Measurements from ENCODE around the gene USP5. TPM values are rescaled to one million over a fixed set of nuclear protein-coding genes. Genes with fewer than 3 reads are reported as not detected.
"Not testable (repeated sequence)": the region's sequence is repeated elsewhere in the genome, so short reads cannot be mapped to it uniquely, and the experiment has no call there.

The USP5 gene
- total RNA-seq, 1 experiment from 2014 or later, result 158 TPM

DNA sequence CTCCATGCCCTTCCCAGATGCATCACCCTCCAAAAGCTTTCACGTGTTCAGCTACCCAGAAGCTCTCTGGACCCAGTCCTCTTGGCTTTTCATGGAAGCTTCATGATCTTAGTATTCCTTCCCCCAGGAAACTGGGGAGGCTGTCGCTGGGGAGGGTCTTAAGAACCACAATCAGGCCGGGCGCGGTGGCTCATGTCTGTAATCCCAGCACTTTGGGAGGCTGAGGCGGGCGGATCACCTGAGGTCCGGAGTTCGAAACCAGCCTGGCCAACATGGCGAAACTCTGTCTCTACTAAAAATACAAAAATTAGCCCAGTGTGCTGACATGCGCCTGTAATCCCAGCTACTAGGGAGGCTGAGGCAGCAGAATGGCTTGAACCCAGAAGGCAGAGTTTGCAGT is 56.2 kb downstream of the USP5 start:
- not testable (repeated sequence) for H3K4me3 Mint-ChIP-seq; H3K27ac Mint-ChIP-seq; H3K36me3 Mint-ChIP-seq; ATAC-seq; H3K9me3 Mint-ChIP-seq; DNase-seq (ENCODE audit: low spot score); H3K4me1 Mint-ChIP-seq
- ChIA-PET CTCF (interaction anchor here (0.6 to 8.0 kb wide), 4 partner anchors 17 to 71 kb away, joined by 3 to 53 read pairs (median 6); partner anchors contain the start of gene SPSB2), POLR2A (interaction anchor here (0.6 to 1.1 kb wide), 2 partner anchors 38 to 87 kb away, joined by 3 to 8 read pairs; no protein-coding TSS in a partner anchor)
- H3K27me3 Mint-ChIP-seq (ENCODE audit: low read depth), result peaks cover 14% of the 10 kb centered on the region

DNA sequence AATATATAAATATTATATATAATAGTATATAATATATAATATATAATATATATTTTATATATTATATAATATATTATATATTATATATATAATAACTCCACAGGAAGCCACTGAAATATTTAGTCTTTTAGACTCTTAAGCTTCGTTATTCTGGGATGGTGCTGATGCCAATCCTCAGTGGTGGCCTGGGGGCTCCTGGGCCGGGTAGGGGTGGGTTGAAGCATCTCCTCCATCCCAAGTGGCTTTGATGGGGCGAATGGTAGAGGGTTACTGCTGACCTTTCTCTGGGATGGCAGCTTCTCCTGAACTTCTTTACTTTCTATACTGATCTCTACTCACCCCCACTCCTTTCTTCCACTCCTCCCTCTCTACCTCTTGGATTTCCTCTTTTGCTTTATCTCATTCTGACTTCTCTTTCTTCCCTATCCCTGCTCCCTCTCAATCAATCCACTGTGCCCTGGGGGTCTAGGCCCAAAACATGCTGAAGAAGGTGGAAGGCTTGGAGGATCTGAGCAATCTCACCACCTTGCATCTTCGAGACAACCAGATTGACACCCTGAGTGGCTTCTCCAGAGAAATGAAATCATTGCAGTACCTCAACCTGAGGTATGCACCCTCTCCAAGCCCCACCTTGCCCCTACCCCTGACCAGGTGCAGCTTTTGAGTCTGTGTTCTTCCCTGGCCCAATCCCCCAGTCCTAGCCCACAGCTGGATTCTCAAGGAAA is 57.6 kb downstream of the USP5 start:
- ChIA-PET CTCF (interaction anchor here (4.4 to 9.1 kb wide), 3 partner anchors 16 to 37 kb away, joined by 17 to 53 read pairs (median 45); partner anchors contain the start of gene SPSB2), POLR2A (no interaction called here)
- no peak overlapping the region for H3K27ac Mint-ChIP-seq

DNA sequence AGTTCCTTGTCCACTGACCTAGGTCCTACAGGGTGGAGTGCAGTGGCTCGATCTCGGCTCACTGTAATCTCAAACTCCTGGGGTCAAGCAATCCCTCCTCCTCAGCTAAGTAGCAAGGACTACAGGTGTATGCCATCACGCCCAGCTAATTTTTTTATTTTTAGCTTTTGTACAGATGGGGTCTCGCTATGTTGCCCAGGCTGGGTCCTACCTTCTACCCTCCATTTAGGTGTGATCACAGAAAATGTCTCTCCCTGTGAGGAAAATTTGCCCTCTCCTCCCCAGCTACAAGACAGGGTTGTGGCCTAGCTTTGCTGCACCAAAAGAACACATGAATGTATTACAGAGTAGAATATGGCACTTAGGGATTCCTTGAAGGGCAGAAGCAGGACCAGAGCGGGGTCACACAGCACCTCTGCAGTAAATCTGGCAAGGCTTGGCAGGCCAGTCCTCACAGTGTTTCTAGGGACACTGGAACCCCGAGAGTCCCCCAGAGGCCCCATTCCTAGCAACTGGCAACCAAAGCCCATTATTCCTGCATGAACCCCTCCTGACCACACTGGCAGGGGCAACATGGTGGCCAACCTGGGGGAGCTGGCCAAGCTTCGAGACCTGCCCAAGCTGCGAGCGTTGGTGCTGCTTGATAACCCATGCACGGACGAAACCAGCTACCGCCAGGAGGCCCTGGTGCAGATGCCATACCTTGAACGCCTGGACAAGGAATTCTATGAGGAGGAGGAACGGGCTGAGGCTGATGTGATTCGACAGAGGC is 60.4 kb downstream of the USP5 start:
- H3K4me1 Mint-ChIP-seq, result peaks cover 31% of the 10 kb centered on the region
- ATAC-seq (no peak), DNase-seq (ENCODE audit: low spot score) (no peak)
- ChIA-PET CTCF (interaction anchor here (0.9 to 9.1 kb wide), 7 partner anchors 10 to 52 kb away, joined by 3 to 45 read pairs (median 4); partner anchors contain the start of gene SPSB2), POLR2A (interaction anchor here (0.9 kb wide), 1 partner anchor 13 kb away, joined by 3 read pairs; no protein-coding TSS in a partner anchor)
- H3K9me3 Mint-ChIP-seq, result no peaks in the 10 kb centered on the region
- peaks cover 15% of the 10 kb centered on the region for H3K27me3 Mint-ChIP-seq (ENCODE audit: low read depth)
- H3K36me3 Mint-ChIP-seq, result peaks cover 14% of the 10 kb centered on the region
- H3K4me3 Mint-ChIP-seq, result peak overlapping the region; percentile 18; the same call in 1 of the 2 replicates
- no peak for TF ChIP-seq NFE2L1 (CRISPR knock-in tag; IDR thresholded peaks at IDR 0.05)
- TF ChIP-seq, protein P1, sequence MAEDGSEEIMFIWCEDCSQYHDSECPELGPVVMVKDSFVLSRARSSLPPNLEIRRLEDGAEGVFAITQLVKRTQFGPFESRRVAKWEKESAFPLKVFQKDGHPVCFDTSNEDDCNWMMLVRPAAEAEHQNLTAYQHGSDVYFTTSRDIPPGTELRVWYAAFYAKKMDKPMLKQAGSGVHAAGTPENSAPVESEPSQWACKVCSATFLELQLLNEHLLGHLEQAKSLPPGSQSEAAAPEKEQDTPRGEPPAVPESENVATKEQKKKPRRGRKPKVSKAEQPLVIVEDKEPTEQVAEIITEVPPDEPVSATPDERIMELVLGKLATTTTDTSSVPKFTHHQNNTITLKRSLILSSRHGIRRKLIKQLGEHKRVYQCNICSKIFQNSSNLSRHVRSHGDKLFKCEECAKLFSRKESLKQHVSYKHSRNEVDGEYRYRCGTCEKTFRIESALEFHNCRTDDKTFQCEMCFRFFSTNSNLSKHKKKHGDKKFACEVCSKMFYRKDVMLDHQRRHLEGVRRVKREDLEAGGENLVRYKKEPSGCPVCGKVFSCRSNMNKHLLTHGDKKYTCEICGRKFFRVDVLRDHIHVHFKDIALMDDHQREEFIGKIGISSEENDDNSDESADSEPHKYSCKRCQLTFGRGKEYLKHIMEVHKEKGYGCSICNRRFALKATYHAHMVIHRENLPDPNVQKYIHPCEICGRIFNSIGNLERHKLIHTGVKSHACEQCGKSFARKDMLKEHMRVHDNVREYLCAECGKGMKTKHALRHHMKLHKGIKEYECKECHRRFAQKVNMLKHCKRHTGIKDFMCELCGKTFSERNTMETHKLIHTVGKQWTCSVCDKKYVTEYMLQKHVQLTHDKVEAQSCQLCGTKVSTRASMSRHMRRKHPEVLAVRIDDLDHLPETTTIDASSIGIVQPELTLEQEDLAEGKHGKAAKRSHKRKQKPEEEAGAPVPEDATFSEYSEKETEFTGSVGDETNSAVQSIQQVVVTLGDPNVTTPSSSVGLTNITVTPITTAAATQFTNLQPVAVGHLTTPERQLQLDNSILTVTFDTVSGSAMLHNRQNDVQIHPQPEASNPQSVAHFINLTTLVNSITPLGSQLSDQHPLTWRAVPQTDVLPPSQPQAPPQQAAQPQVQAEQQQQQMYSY (CRISPR knock-in tag; IDR thresholded peaks at IDR 0.05), result peak; percentile 45; the same call in 1 of the 2 replicates
- H3K27ac Mint-ChIP-seq, result no peak overlapping the region

More for the DNA sequence above, 57.6 kb downstream of the USP5 start:
- no peaks in the 10 kb centered on the region for H3K9me3 Mint-ChIP-seq
- no peak for ATAC-seq
- H3K36me3 Mint-ChIP-seq, result no peaks in the 10 kb centered on the region
- TF ChIP-seq ZNF317 (CRISPR knock-in tag; IDR thresholded peaks at IDR 0.05; ENCODE audit: borderline replicate concordance, low read depth) (no peak), HMGA2 (CRISPR knock-in tag; IDR thresholded peaks at IDR 0.05) (no peak), TP53 (CRISPR knock-in tag; IDR thresholded peaks at IDR 0.05) (no peak), ZNF121 (CRISPR knock-in tag; IDR thresholded peaks at IDR 0.05) (no peak), NR1H2 (CRISPR knock-in tag; IDR thresholded peaks at IDR 0.05) (no peak), ZNF232 (CRISPR knock-in tag; IDR thresholded peaks at IDR 0.05) (no peak), FOXK1 (CRISPR knock-in tag; IDR thresholded peaks at IDR 0.05) (no peak), CREM (CRISPR knock-in tag; IDR thresholded peaks at IDR 0.05) (no peak)
- TF ChIP-seq, protein P2, sequence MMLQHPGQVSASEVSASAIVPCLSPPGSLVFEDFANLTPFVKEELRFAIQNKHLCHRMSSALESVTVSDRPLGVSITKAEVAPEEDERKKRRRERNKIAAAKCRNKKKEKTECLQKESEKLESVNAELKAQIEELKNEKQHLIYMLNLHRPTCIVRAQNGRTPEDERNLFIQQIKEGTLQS (CRISPR knock-in tag; conservative IDR thresholded peaks at IDR 0.05), result no peak
- H3K4me3 Mint-ChIP-seq, result no peak overlapping the region
- peaks cover 14% of the 10 kb centered on the region for H3K4me1 Mint-ChIP-seq
- peaks cover 17% of the 10 kb centered on the region for H3K27me3 Mint-ChIP-seq (ENCODE audit: low read depth)
- DNase-seq (ENCODE audit: low spot score), result no peak

DNA sequence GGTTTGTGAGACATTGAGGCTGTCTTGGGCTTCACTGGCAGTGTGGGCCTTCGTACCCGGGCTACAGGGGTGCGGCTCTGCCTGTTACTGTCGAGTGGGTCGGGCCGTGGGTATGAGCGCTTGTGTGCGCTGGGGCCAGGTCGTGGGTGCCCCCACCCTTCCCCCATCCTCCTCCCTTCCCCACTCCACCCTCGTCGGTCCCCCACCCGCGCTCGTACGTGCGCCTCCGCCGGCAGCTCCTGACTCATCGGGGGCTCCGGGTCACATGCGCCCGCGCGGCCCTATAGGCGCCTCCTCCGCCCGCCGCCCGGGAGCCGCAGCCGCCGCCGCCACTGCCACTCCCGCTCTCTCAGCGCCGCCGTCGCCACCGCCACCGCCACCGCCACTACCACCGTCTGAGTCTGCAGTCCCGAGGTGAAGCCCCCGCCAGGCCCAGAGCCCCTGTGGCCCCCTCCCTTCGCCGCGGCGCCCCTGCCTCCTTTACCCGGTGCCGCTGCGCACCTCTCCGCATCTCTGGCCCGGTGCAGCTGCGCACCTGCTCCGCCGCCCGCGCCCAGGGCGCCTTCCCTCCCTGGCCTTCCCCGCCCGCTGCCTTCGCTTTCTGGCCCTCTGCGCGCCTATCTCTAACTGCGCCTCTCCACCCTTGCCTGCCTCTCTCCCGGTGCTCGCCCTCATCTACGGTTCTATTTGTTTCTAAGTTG is 62.4 kb downstream of the USP5 start, which contains the start of gene ENO2:
Gene ENO2 (plus strand): TSS at position 335 of the 701 bp plus-strand sequence. CDS start 1,253 bp downstream, outside the sequence.
- ChIA-PET POLR2A (interaction anchor here (0.5 to 2.0 kb wide), 5 partner anchors 12 to 47 kb away, joined by 4 to 16 read pairs (median 6); partner anchors contain the start of genes C12orf57, RNU7-1, SPSB2 and TPI1), CTCF (interaction anchor here (0.7 to 9.1 kb wide), 7 partner anchors 11 to 45 kb away, joined by 3 to 45 read pairs (median 7); partner anchors contain the start of gene SPSB2)
- H3K36me3 Mint-ChIP-seq, result peaks cover 25% of the 10 kb centered on the region
- peaks cover 12% of the 10 kb centered on the region for H3K27me3 Mint-ChIP-seq (ENCODE audit: low read depth)
- no peaks in the 10 kb centered on the region for H3K9me3 Mint-ChIP-seq
- peak; percentile 65 for ATAC-seq
- H3K4me3 Mint-ChIP-seq, result peak within 1 kb of the TSS; percentile 97
- H3K4me1 Mint-ChIP-seq, result peaks cover 33% of the 10 kb centered on the region
- peak within 1 kb of the TSS; percentile 64 for H3K27ac Mint-ChIP-seq
- peak; percentile 63 for DNase-seq (ENCODE audit: low spot score)
- TF ChIP-seq TP53 (CRISPR knock-in tag; IDR thresholded peaks at IDR 0.05), result 0 out of 2 replicates have a peak, but pooled peaks have one; percentile 61
- TF ChIP-seq CBFB (CRISPR knock-in tag; IDR thresholded peaks at IDR 0.05; ENCODE audit: low read depth), result no peak
- TF ChIP-seq CREM (CRISPR knock-in tag; IDR thresholded peaks at IDR 0.05), result no peak
- TF ChIP-seq, protein P3, sequence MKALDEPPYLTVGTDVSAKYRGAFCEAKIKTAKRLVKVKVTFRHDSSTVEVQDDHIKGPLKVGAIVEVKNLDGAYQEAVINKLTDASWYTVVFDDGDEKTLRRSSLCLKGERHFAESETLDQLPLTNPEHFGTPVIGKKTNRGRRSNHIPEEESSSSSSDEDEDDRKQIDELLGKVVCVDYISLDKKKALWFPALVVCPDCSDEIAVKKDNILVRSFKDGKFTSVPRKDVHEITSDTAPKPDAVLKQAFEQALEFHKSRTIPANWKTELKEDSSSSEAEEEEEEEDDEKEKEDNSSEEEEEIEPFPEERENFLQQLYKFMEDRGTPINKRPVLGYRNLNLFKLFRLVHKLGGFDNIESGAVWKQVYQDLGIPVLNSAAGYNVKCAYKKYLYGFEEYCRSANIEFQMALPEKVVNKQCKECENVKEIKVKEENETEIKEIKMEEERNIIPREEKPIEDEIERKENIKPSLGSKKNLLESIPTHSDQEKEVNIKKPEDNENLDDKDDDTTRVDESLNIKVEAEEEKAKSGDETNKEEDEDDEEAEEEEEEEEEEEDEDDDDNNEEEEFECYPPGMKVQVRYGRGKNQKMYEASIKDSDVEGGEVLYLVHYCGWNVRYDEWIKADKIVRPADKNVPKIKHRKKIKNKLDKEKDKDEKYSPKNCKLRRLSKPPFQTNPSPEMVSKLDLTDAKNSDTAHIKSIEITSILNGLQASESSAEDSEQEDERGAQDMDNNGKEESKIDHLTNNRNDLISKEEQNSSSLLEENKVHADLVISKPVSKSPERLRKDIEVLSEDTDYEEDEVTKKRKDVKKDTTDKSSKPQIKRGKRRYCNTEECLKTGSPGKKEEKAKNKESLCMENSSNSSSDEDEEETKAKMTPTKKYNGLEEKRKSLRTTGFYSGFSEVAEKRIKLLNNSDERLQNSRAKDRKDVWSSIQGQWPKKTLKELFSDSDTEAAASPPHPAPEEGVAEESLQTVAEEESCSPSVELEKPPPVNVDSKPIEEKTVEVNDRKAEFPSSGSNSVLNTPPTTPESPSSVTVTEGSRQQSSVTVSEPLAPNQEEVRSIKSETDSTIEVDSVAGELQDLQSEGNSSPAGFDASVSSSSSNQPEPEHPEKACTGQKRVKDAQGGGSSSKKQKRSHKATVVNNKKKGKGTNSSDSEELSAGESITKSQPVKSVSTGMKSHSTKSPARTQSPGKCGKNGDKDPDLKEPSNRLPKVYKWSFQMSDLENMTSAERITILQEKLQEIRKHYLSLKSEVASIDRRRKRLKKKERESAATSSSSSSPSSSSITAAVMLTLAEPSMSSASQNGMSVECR (CRISPR knock-in tag; IDR thresholded peaks at IDR 0.05; ENCODE audit: borderline replicate concordance), result peak; percentile 77; the same call in 1 of the 2 replicates
- TF ChIP-seq ZNF232 (CRISPR knock-in tag; IDR thresholded peaks at IDR 0.05), result 0 out of 2 replicates have a peak, but pooled peaks have one; percentile 14
- no peak for TF ChIP-seq JAZF1 (CRISPR knock-in tag; IDR thresholded peaks at IDR 0.05)

All from WTC11 (cell line).